Measurements from ENCODE around the gene RCOR1. TPM values are rescaled to one million over a fixed set of nuclear protein-coding genes. Genes with fewer than 3 reads are reported as not detected.

RCOR1 gene
- total and polyA plus RNA-seq, 2 donors (not counting 1 experiment from before 2014, with no cell fraction given) = 8.7 to 37.1 TPM

GRCh38 chr14:102551995-102552705, 40.3 kb upstream of the RCOR1 start:
- Histone ChIP-seq H3K9me3 (ENCODE audit: control extremely low read depth in 1 of 3, control insufficient read depth in 2 of 3, insufficient read depth in 1 of 3, low read length in 2 of 3) (no peaks in the 10 kb centered on the region), H3K36me3 (replicated peaks in 1 of 2; ENCODE audit: control extremely low read depth in 1 of 2, control insufficient read depth in 1 of 2, extremely low read depth in 1 of 2, insufficient read depth in 2 of 2, low read length in 1 of 2) (no peaks in the 10 kb centered on the region), H3K4me3 (ENCODE audit: control extremely low read depth in 1 of 5, extremely low read depth in 1 of 5, insufficient read depth in 1 of 5, low read depth in 2 of 5, low read length in 4 of 5) (no peak overlapping the region), H3K9ac (ENCODE audit: low read length) (no peak overlapping the region), H3K4me1 (ENCODE audit: control insufficient read depth in 2 of 2, insufficient read depth in 2 of 2, low read length in 2 of 2) (peaks cover 7 to 18% of the 10 kb centered on the region in 2 donors), H3K27ac (ENCODE audit: low read length in 2 of 2) (no peak overlapping the region), H2AFZ (ENCODE audit: insufficient read depth, low read depth, low read length, poor library complexity, severe bottlenecking) (no peak overlapping the region), H3K4me2 (replicated peaks; ENCODE audit: low read depth, low read length, poor library complexity, severe bottlenecking) (no peak overlapping the region), H3K27me3 (replicated peaks in 1 of 4; ENCODE audit: control extremely low read depth in 1 of 4, control insufficient read depth in 3 of 4, insufficient read depth in 4 of 4, low read length in 3 of 4) (peaks cover 0 to 6% (median 0%) of the 10 kb centered on the region in 4 experiments), H3K79me2 (ENCODE audit: control insufficient read depth, insufficient read depth, low read length) (no peaks in the 10 kb centered on the region), H4K20me1 (ENCODE audit: control insufficient read depth, insufficient read depth, low read length, poor library complexity, severe bottlenecking) (no peaks in the 10 kb centered on the region)
- ATAC-seq (ENCODE audit: low read depth) = no peak
- Mint-ChIP-seq H3K27me3 (peaks cover 12% of the 10 kb centered on the region), H3K4me3 (no peak overlapping the region), H3K9me3 (ENCODE audit: insufficient read depth) (no peaks in the 10 kb centered on the region), H3K4me1 (peaks cover 6% of the 10 kb centered on the region), H3K27ac (no peak overlapping the region)
- intact Hi-C loops (cut with micrococcal nuclease) = no loop called here
- WGBS (ENCODE audit: insufficient coverage) = 82% methylated on average over 10 of the region's 14 CpGs
- DNase-seq = no peak
- no peak for TF ChIP-seq EZH2 (IDR thresholded peaks at IDR 0.05; ENCODE audit: borderline replicate concordance, insufficient read depth, low read depth, low read length, poor library complexity, severe bottlenecking)
- TF ChIP-seq CTCF (IDR thresholded peaks at IDR 0.05) = no peak
- CTCF ChIA-PET = no interaction called here
- POLR2A ChIA-PET = no interaction called here

Data from B cell (primary cell).